B cell (primary cell): ENCODE measurements around the gene AXIN1. TPM values are rescaled to one million over a fixed set of nuclear protein-coding genes. Genes with fewer than 3 reads are reported as not detected.

Experiments used
- ATAC-seq: fragments of 200-7000 bp; cut with Tn5 transposase; one replicate; pipeline ENCODE4 v1.10.0; 2021; ENCODE audit warnings: low read depth, mild to moderate bottlenecking, moderate number of reproducible peaks, moderate library complexity
- CTCF ChIA-PET: fragments of 350-600 bp; sonication (Branson Sonifier 250); formaldehyde crosslinking; loops from one replicate; lab custom pipeline; 2021; ENCODE audit warnings: antibody characterized with exemption, inconsistent platforms; lab: Charles Lee
- POLR2A ChIA-PET: fragments of 350-600 bp; sonication (Branson Sonifier 250); formaldehyde crosslinking; loops from one replicate; lab custom pipeline; 2021; ENCODE audit warnings: antibody characterized with exemption; lab: Charles Lee
- DNase-seq: peaks from one replicate; pipeline ENCODE4 v3.0.0; 2013
- H2AFZ ChIP-seq: 2 replicates; pipeline ENCODE4 v1.6.1; 2012; ENCODE audit warnings: mild to moderate bottlenecking, low read depth, low read length; ENCODE audit not compliant: insufficient read depth, poor library complexity, severe bottlenecking
- H3K27ac ChIP-seq, 2 donors: 1 replicate in 1 of 2; 2 replicates in 1 of 2; pipeline ENCODE4 v1.5.1; 2012 to 2013; ENCODE audit warnings: low read length in 2 of 2, mild to moderate bottlenecking in 2 of 2, moderate library complexity in 1 of 2
- H3K27me3 ChIP-seq, 4 experiments: fragments of 200-600 bp in 1 of 4; sonication (generic) in 1 of 4; replicated peaks in 1 of 4; 1 replicate in 2 of 4; 2 replicates in 2 of 4; pipeline versions ENCODE4 v1.6.1 to v1.7.0; 2013 to 2016; ENCODE audit warnings: low read length in 3 of 4, mild to moderate bottlenecking in 2 of 4, mixed read lengths in 1 of 4, moderate library complexity in 1 of 4; ENCODE audit not compliant: insufficient read depth in 4 of 4, control insufficient read depth in 3 of 4; ENCODE audit errors: control extremely low read depth in 1 of 4
- H3K36me3 ChIP-seq, 2 experiments: replicated peaks in 1 of 2; 1 replicate in 1 of 2; 2 replicates in 1 of 2; pipeline versions ENCODE4 v1.6.1 to v1.7.1; 2013; ENCODE audit warnings: low read length in 1 of 2; ENCODE audit not compliant: insufficient read depth in 2 of 2, control insufficient read depth in 1 of 2; ENCODE audit errors: control extremely low read depth in 1 of 2, extremely low read depth in 1 of 2
- H3K4me1 ChIP-seq, 2 donors: fragments of 200-600 bp in 1 of 2; sonication (generic) in 1 of 2; 1 replicate in 1 of 2; 2 replicates in 1 of 2; pipeline versions ENCODE4 v1.5.1 to v1.6.1; 2013 to 2017; ENCODE audit warnings: low read length in 2 of 2; ENCODE audit not compliant: control insufficient read depth in 2 of 2, insufficient read depth in 2 of 2
- H3K4me2 ChIP-seq: replicated peaks from 2 replicates; pipeline ENCODE3; 2012; ENCODE audit warnings: mild to moderate bottlenecking, low read depth, low read length; ENCODE audit not compliant: poor library complexity, severe bottlenecking
- H3K4me3 ChIP-seq, 5 experiments: fragments of 200-600 bp in 1 of 5; sonication (generic) in 1 of 5; 1 replicate in 3 of 5; 2 replicates in 2 of 5; pipeline versions ENCODE4 v1.5.1 to v1.7.0; 2011 to 2016; ENCODE audit warnings: low read length in 4 of 5, mild to moderate bottlenecking in 4 of 5, low read depth in 2 of 5, control low read depth in 1 of 5, moderate library complexity in 1 of 5; ENCODE audit not compliant: insufficient read depth in 1 of 5; ENCODE audit errors: control extremely low read depth in 1 of 5, extremely low read depth in 1 of 5
- H3K79me2 ChIP-seq: fragments of 200-600 bp; sonication (generic); one replicate; pipeline ENCODE4 v1.6.0; 2016; ENCODE audit warnings: low read length; ENCODE audit not compliant: control insufficient read depth, insufficient read depth
- H3K9ac ChIP-seq: fragments of 200-600 bp; sonication (generic); 2 replicates; pipeline ENCODE4 v1.6.1; 2017; ENCODE audit warnings: mild to moderate bottlenecking, low read length, moderate library complexity
- H3K9me3 ChIP-seq, 3 donors: one replicate each; pipeline versions ENCODE4 v1.6.1 to v1.7.1; 2013; ENCODE audit warnings: low read length in 2 of 3; ENCODE audit not compliant: control insufficient read depth in 2 of 3, insufficient read depth in 1 of 3; ENCODE audit errors: control extremely low read depth in 1 of 3
- H4K20me1 ChIP-seq: 2 replicates; pipeline ENCODE4 v1.6.0; 2012; ENCODE audit warnings: mild to moderate bottlenecking, low read length; ENCODE audit not compliant: insufficient read depth, control insufficient read depth, poor library complexity, severe bottlenecking
- H3K27ac Mint-ChIP-seq: one replicate; pipeline ENCODE4 v1.8.0; 2021; ENCODE audit warnings: mixed read lengths
- H3K27me3 Mint-ChIP-seq: one replicate; pipeline ENCODE4 v1.8.0; 2021; ENCODE audit warnings: mixed read lengths
- H3K4me1 Mint-ChIP-seq: one replicate; pipeline ENCODE4 v1.8.0; 2021; ENCODE audit warnings: mixed read lengths
- H3K4me3 Mint-ChIP-seq: one replicate; pipeline ENCODE4 v1.8.0; 2021; ENCODE audit warnings: mixed read lengths
- H3K9me3 Mint-ChIP-seq: one replicate; pipeline ENCODE4 v1.8.0; 2022; ENCODE audit warnings: mixed read lengths; ENCODE audit not compliant: insufficient read depth
- EZH2 ChIP-seq: IDR thresholded peaks from 2 replicates; pipeline ENCODE4 v1.6.1; 2012; ENCODE audit warnings: borderline replicate concordance, low read depth, mild to moderate bottlenecking, moderate library complexity, low read length; ENCODE audit not compliant: insufficient read depth, poor library complexity, severe bottlenecking
- WGBS: methylation state at CpG from one replicate; pipeline ENCODE4 v1.1.5; 2013; ENCODE audit warnings: missing lambda C conversion rate; ENCODE audit not compliant: insufficient coverage; 5-methylcytosine and 5-hydroxymethylcytosine counted together
- intact Hi-C: fragments of 100-400 bp; cut with micrococcal nuclease; formaldehyde crosslinking; loops from one replicate; pipeline ENCODE4 v1.10.0; 2022
- polyA plus RNA-seq: library from polyadenylated mRNA; depleted of rRNA; stranded (reverse); fragments of >200 nt; gene quantifications from 2 replicates; pipeline ENCODE4 v1.2.3, GENCODE V29; 2012
- total RNA-seq, 2 donors: library from RNA; stranded (reverse); fragments of 120-200 nt in 1 of 2; gene quantifications; 1 replicate in 1 of 2; 2 replicates in 1 of 2; pipeline versions ENCODE4 v1.2.3 to v1.2.4, GENCODE V29; 2013 to 2022
- TF ChIP-seq, protein P1 (sequence below): fragments of 200-600 bp; IDR thresholded peaks from one replicate; pipeline ENCODE4 v1.8.0; 2022; ENCODE audit warnings: antibody characterized with exemption, mild to moderate bottlenecking

AXIN1 gene
- total and polyA plus RNA-seq, 2 donors (not counting 1 experiment from before 2014, with no cell fraction given) = 39.0 to 40.8 TPM

DNA sequence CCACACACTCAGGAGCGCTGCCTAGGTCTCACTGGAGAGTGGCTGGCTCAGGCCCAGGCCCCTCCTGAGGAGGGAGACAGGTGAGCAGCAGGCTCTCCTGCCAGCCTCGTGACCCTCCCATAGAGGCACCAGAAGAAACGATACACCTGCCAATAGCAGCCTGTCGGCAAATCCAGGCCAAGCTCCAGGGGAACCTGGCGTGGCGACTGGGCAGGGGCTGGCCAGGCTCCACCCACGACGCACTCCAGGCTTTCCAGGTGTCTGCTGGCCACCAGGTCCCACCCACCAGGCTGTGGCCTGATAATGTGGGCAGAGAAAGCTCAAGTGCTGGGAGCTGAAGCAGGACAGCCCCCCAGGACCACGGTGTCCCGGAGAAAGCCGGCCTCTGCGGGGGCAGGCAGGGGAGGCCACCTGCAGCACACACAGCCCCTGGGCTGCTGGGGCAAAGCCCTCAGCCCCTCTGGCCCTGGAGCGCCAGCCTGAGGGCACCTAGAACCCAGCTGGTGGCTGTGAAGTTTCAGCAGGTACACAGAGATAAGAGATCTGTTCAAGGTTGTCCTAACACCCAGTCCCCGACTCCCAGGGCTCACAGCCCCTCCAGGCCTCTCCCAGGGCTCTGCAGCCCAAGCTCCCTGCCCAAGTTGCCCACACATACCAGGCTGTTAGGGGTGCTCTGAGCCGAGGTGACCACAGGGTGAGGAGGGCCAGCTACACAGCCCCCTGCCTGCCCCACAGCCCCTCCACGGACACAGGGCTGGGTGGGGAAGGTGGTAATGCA, 26.8 kb upstream of the AXIN1 start:
- DNase-seq = no peak
- no peak overlapping the region for H3K4me3 ChIP-seq
- no peak overlapping the region for H2AFZ ChIP-seq
- no peak overlapping the region for H3K4me2 ChIP-seq
- CTCF ChIA-PET = interaction anchor here (0.9 to 1.9 kb wide), 2 partner anchors 9 to 21 kb away, joined by 3 to 8 read pairs; partner anchors contain the start of gene MRPL28
- H4K20me1 ChIP-seq = peaks cover 18% of the 10 kb centered on the region
- ATAC-seq = no peak
- no peak overlapping the region for H3K27ac ChIP-seq
- Mint-ChIP-seq H3K4me3 (peak overlapping the region; percentile 23), H3K27ac (no peak overlapping the region), H3K9me3 (no peaks in the 10 kb centered on the region), H3K27me3 (no peaks in the 10 kb centered on the region), H3K4me1 (peaks cover 19% of the 10 kb centered on the region)
- peaks cover 21 to 33% of the 10 kb centered on the region in 2 donors for H3K4me1 ChIP-seq
- TF ChIP-seq EZH2 = no peak
- TF ChIP-seq, protein P1, sequence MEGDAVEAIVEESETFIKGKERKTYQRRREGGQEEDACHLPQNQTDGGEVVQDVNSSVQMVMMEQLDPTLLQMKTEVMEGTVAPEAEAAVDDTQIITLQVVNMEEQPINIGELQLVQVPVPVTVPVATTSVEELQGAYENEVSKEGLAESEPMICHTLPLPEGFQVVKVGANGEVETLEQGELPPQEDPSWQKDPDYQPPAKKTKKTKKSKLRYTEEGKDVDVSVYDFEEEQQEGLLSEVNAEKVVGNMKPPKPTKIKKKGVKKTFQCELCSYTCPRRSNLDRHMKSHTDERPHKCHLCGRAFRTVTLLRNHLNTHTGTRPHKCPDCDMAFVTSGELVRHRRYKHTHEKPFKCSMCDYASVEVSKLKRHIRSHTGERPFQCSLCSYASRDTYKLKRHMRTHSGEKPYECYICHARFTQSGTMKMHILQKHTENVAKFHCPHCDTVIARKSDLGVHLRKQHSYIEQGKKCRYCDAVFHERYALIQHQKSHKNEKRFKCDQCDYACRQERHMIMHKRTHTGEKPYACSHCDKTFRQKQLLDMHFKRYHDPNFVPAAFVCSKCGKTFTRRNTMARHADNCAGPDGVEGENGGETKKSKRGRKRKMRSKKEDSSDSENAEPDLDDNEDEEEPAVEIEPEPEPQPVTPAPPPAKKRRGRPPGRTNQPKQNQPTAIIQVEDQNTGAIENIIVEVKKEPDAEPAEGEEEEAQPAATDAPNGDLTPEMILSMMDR = no peak
- no peaks in the 10 kb centered on the region for H3K9me3 ChIP-seq
- 92% methylated on average over 14 of the region's 16 CpGs for WGBS
- POLR2A ChIA-PET = interaction anchor here (2.8 kb wide), 1 partner anchor 22 kb away, joined by 14 read pairs; the partner anchor contains the start of gene DECR2
- no peak overlapping the region for H3K9ac ChIP-seq
- H3K36me3 ChIP-seq = peaks cover 0 to 18% of the 10 kb centered on the region in 2 experiments
- intact Hi-C loops = no loop called here
- H3K27me3 ChIP-seq = no peaks in the 10 kb centered on the region
- H3K79me2 ChIP-seq = peaks cover 32% of the 10 kb centered on the region

DNA sequence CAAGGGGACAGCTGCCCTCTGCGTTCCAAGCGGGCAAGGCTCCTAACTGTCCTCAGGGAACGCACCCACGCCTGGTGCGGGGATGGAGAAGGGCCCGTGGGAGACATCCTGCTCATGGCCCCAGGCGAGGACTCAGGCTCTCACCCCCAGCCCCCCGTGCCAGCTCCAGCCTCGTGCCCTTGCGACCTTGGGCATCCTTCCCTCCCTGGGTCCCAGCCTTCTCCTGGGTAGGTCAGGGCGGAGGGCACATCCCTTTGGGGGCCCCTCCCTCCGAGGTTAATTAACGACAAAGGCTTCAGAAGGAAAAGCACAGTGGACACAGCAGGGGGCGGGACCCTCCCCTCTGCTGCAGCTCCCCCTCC, 26.3 kb upstream of the AXIN1 start:
- no peak overlapping the region for H3K27ac ChIP-seq
- H3K9me3 Mint-ChIP-seq = no peaks in the 10 kb centered on the region
- 93% methylated on average over 14 of the region's 14 CpGs for WGBS
- ATAC-seq (no peak), DNase-seq (no peak)
- CTCF ChIA-PET = no interaction called here
- H3K9ac ChIP-seq = no peak overlapping the region
- TF ChIP-seq, protein P1 = no peak
- TF ChIP-seq EZH2 = no peak
- peaks cover 18% of the 10 kb centered on the region for H4K20me1 ChIP-seq
- H3K79me2 ChIP-seq = peaks cover 32% of the 10 kb centered on the region
- intact Hi-C loops = no loop called here
- H3K4me1 ChIP-seq = peaks cover 17 to 28% of the 10 kb centered on the region in 2 donors
- H3K4me3 ChIP-seq = no peak overlapping the region
- no peak overlapping the region for H3K4me2 ChIP-seq
- H3K36me3 ChIP-seq = peaks cover 0 to 21% of the 10 kb centered on the region in 2 experiments
- H3K27ac Mint-ChIP-seq = no peak overlapping the region
- POLR2A ChIA-PET = interaction anchor here (2.8 kb wide), 1 partner anchor 22 kb away, joined by 14 read pairs; the partner anchor contains the start of gene DECR2
- H2AFZ ChIP-seq = no peak overlapping the region
- no peaks in the 10 kb centered on the region for H3K9me3 ChIP-seq
- H3K27me3 ChIP-seq = no peaks in the 10 kb centered on the region
- H3K4me1 Mint-ChIP-seq = peaks cover 13% of the 10 kb centered on the region
- no peaks in the 10 kb centered on the region for H3K27me3 Mint-ChIP-seq
- peak overlapping the region; percentile 23 for H3K4me3 Mint-ChIP-seq
